AG04449 (cell line): ENCODE results near the gene PRAMEF11.

ENCODE experiments used
- CTCF ChIA-PET: fragments of 350-600 bp; formaldehyde crosslinking; extraction: SDS; loops from one replicate; lab custom pipeline; 2021; ENCODE audit warnings: antibody characterized with exemption; lab: Yijun Ruan, JAX
- POLR2A ChIA-PET: fragments of 400-600, 350-600 bp; formaldehyde crosslinking; extraction: SDS; loops from one replicate; lab custom pipeline; 2020; ENCODE audit warnings: antibody characterized with exemption, inconsistent platforms; lab: Yijun Ruan, JAX
- DNase-seq: peaks from one replicate; pipeline ENCODE4 v3.0.0-alpha.2; 2010; ENCODE audit warnings: low read depth, low spot score
- H3K4me3 ChIP-seq: 2 replicates; pipeline ENCODE4 v1.5.1; 2011; ENCODE audit warnings: low read depth, mild to moderate bottlenecking, control low read depth, low read length
- CTCF ChIP-seq: IDR thresholded peaks from one replicate; pipeline ENCODE4 v1.5.1; 2011; ENCODE audit warnings: mild to moderate bottlenecking, moderate library complexity, low read length, control low read depth, inconsistent platforms; ENCODE audit not compliant: insufficient read depth; ENCODE audit errors: missing control alignments

PRAMEF11 gene

GRCh38 chr1:12778061-12778460 lies 53.1 kb downstream of the PRAMEF11 start:
- TF ChIP-seq CTCF: no peak
- ChIA-PET CTCF (no interaction called here), POLR2A (no interaction called here)
- DNase-seq: no peak
- H3K4me3 ChIP-seq: no peak overlapping the region

GRCh38 chr1:12776801-12777557 lies 54.2 kb downstream of the PRAMEF11 start:
- ChIA-PET CTCF (no interaction called here), POLR2A (no interaction called here)
- TF ChIP-seq CTCF: no peak
- DNase-seq: no peak
- no peak overlapping the region for H3K4me3 ChIP-seq

DNA sequence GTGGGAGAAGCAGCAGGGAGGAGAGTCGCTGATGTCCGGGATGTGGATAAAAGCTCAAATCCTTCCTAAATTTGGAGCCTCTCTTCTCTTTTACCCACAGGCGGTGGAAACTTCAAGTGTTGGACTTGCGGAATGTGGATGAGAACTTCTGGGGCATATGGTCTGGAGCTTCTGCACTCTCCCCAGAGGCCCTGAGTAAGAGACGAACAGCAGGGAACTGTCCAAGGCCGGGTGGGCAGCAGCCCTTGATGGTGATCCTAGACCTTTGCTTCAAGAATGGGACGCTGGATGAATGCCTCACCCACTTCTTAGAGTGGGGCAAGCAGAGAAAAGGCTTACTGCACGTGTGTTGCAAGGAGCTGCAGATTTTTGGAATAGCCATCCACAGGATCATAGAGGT lies 55.8 kb downstream of the PRAMEF11 start:
- ChIA-PET POLR2A (no interaction called here), CTCF (no interaction called here)
- no peak for TF ChIP-seq CTCF
- DNase-seq: no peak
- H3K4me3 ChIP-seq: no peak overlapping the region

GRCh38 chr1:12774801-12775345 lies 56.3 kb downstream of the PRAMEF11 start:
- no peak for TF ChIP-seq CTCF
- ChIA-PET CTCF (no interaction called here), POLR2A (no interaction called here)
- H3K4me3 ChIP-seq: no peak overlapping the region
- DNase-seq: no peak
